ENCODE results near the gene MPI. TPM values are rescaled to one million over a fixed set of nuclear protein-coding genes. Genes with fewer than 3 reads are reported as not detected.

Gene MPI
- total and polyA plus RNA-seq, 2 of the 8 experiments (the other 6 are each of a cell fraction or from before 2014, with no cell fraction given) = 31.0 to 74.8 TPM

DNA sequence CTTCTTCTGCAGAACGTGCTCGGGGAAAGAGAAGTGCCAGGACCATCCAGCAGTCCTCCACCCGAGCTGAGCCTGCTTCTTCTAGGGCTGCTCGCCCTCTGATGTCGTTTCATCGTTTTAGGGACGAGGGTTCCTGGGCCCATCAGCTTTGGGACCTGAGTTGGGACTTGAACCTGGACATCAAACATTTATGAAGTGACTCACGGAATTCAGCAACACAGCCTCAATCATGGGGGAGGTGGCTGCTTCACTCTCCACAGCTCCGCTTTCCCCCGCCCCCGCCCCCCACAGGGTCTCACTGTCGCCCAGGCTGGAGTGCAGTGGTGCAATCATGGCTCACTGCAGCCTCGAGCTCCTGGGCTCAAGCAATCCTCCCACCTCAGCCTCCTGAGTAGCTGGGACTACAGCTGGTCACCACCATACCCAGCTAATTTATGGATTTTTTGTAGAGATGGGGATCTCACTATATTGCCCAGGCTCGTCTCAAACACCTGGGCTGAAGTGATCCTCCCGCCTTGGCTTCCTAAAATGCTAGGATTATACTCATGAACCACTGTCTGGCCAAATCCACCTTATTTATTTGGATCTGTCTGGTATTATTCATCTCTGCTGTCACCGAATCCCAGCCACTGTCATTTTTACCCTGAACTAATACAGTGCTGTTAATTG is 16.0 kb upstream of the MPI start:
- Histone ChIP-seq H3K79me1 (ENCODE audit: low read depth, low read length) (peaks cover 2% of the 10 kb centered on the region; the same call in 1 of the 2 replicates), H3K23ac (ENCODE audit: insufficient read length) (no peak overlapping the region), H3K23me2 (ENCODE audit: low read depth, low read length) (peaks cover 5% of the 10 kb centered on the region; the same call in 1 of the 2 replicates), H3K4me3 (ENCODE audit: extremely low read depth in 1 of 4, insufficient read depth in 2 of 4, low read depth in 3 of 4, low read length in 4 of 4) (peak overlapping the region; percentile 52 to 94 (median 86)), H2BK120ac (replicated peaks; ENCODE audit: low read depth, low read length) (no peak overlapping the region), H3K18ac (ENCODE audit: extremely low read depth, low read length) (peak overlapping the region; percentile 95), H2BK12ac (ENCODE audit: low read depth, low read length) (peak overlapping the region; percentile 94; the same call in 1 of the 2 replicates), H3K36me3 (ENCODE audit: control insufficient read depth in 2 of 4, insufficient read depth in 4 of 4, low read length in 3 of 4) (no peaks in the 10 kb centered on the region), H3K27me3 (replicated peaks in 1 of 4; ENCODE audit: control insufficient read depth in 3 of 4, extremely low read depth in 1 of 4, insufficient read depth in 3 of 4, low read length in 3 of 4) (no peaks in the 10 kb centered on the region), H4K20me1 (replicated peaks in 1 of 2; ENCODE audit: control insufficient read depth in 1 of 2, insufficient read depth in 2 of 2, low read length in 2 of 2) (peaks cover 0 to 5% of the 10 kb centered on the region in 2 experiments), H2BK5ac (ENCODE audit: low read depth, low read length) (peak overlapping the region; percentile 89; the same call in 1 of the 2 replicates), H2BK20ac (ENCODE audit: low read length) (no peak overlapping the region), H3K14ac (ENCODE audit: insufficient read length) (no peak overlapping the region), H4K91ac (replicated peaks; ENCODE audit: insufficient read length, low read length) (no peak overlapping the region), H2AFZ (ENCODE audit: low read length) (peak overlapping the region; percentile 96), H3K4ac (replicated peaks; ENCODE audit: insufficient read length, low read depth, low read length) (no peak overlapping the region), H3K56ac (replicated peaks; ENCODE audit: insufficient read length, low read depth, low read length) (no peak overlapping the region), H3K9ac (replicated peaks in 1 of 4; ENCODE audit: extremely low read depth in 1 of 4, low read depth in 3 of 4, low read length in 3 of 4) (no peak overlapping the region), H3K4me2 (ENCODE audit: insufficient read depth in 1 of 2, low read depth in 2 of 2, low read length in 2 of 2) (peak overlapping the region; percentile 85 to 98), H3K79me2 (ENCODE audit: control insufficient read depth in 1 of 2, insufficient read depth in 2 of 2, low read length in 2 of 2) (peaks cover 0 to 32% of the 10 kb centered on the region in 2 experiments; a peak in 2 of 4 replicates), H3K27ac (ENCODE audit: low read depth, low read length) (no peak overlapping the region), H3K9me3 (ENCODE audit: insufficient read depth in 2 of 2, low read depth in 1 of 2, low read length in 1 of 2) (no peaks in the 10 kb centered on the region), H4K8ac (ENCODE audit: extremely low read depth, insufficient read depth, low read length) (no peak overlapping the region), H2AK5ac (ENCODE audit: low read depth, low read length) (no peak overlapping the region), H2BK15ac (ENCODE audit: low read length) (0 out of 2 replicates have a peak overlapping the region, but pooled peaks have one; percentile 12), H3K4me1 (replicated peaks in 1 of 4; ENCODE audit: control insufficient read depth in 3 of 4, insufficient read depth in 4 of 4, low read length in 3 of 4) (peaks cover 0 to 3% (median 0%) of the 10 kb centered on the region in 4 experiments; a peak in 1 of 7 replicates), H4K5ac (ENCODE audit: insufficient read length, low read depth, low read length) (peak overlapping the region; percentile 5)
- FAIRE-seq = no peak
- POLR2A ChIA-PET (ENCODE audit: partially characterized antibody) = interaction anchor here (0.6 to 1.8 kb wide), 9 partner anchors 10 to 113 kb away, joined by 3 to 12 read pairs (median 3); partner anchors contain the start of genes FAM219B and MPI
- CTCF ChIA-PET (ENCODE audit: partially characterized antibody) = interaction anchor here (0.6 to 2.4 kb wide), 8 partner anchors 10 to 1374 kb away, joined by 3 to 16 read pairs (median 4); partner anchors contain the start of genes MPI and ULK3
- TF ChIP-seq, protein P1, sequence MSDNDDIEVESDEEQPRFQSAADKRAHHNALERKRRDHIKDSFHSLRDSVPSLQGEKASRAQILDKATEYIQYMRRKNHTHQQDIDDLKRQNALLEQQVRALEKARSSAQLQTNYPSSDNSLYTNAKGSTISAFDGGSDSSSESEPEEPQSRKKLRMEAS (IDR thresholded peaks at IDR 0.05) = 0 out of 2 replicates have a peak, but pooled peaks have one; percentile 3
- 0 out of 2 replicates have a peak, but pooled peaks have one; percentile 5 for TF ChIP-seq RBBP5 (IDR thresholded peaks at IDR 0.05; ENCODE audit: borderline replicate concordance, low read depth, low read length)
- TF ChIP-seq SIRT6 (IDR thresholded peaks at IDR 0.05; ENCODE audit: low read length) = no peak
- DNase-seq (ENCODE audit: low read depth in 1 of 2, low spot score in 2 of 2) = no peak
- 35% methylated on average over 15 of the region's 16 CpGs; no CpG with 5 or more reads in 1 of the 2 experiments for WGBS, 2 experiments (ENCODE audit: extremely low coverage in 1 of 2, insufficient coverage in 1 of 2, insufficient read length in 1 of 2, insufficient replicate concordance in 2 of 2, low coverage in 1 of 2, low lambda C conversion rate in 2 of 2, missing lambda C conversion rate in 1 of 2)
